Activated naive CD8-positive, alpha-beta T cell (primary cell): Measurements from ENCODE around the gene TBC1D2B.
A peak's percentile ranks its signal among the peaks of the same experiment; 100 is the strongest.
"Not testable (repeated sequence)": the region's sequence is repeated elsewhere in the genome, so short reads cannot be mapped to it uniquely, and the experiment has no call there.

Source experiments
- H3K27ac Mint-ChIP-seq: one replicate; pipeline ENCODE4 v1.8.0; 2021; ENCODE audit warnings: mixed read lengths
- H3K27me3 Mint-ChIP-seq: one replicate; pipeline ENCODE4 v1.8.0; 2021; ENCODE audit warnings: mixed read lengths
- H3K36me3 Mint-ChIP-seq: one replicate; pipeline ENCODE4 v1.8.0; 2021; ENCODE audit warnings: mixed read lengths
- H3K4me1 Mint-ChIP-seq: one replicate; pipeline ENCODE4 v1.8.0; 2021; ENCODE audit warnings: low read depth, mixed read lengths
- H3K4me3 Mint-ChIP-seq: one replicate; pipeline ENCODE4 v1.8.0; 2021; ENCODE audit warnings: mild to moderate bottlenecking, mixed read lengths
- H3K9me3 Mint-ChIP-seq: one replicate; pipeline ENCODE4 v1.8.0; 2021; ENCODE audit warnings: low read depth, mixed read lengths

The TBC1D2B gene

DNA sequence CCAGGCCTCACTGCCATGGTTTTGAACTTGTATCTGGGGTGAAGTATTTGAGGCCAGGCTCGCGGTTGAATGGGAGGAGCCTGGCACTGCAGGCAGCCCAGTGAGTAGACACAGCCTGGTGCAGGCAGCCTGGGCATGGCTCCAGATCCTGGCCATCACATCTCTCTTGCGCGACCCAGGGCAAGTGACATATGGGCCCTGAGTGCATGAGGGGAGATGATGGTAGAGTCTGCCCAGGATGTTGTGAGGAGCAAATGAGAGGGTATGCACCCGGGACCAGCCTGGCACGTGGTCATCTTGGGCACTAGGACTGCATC is 103.5 kb downstream of the TBC1D2B start:
- Mint-ChIP-seq H3K27me3 (no peaks in the 10 kb centered on the region), H3K4me3 (no peak overlapping the region), H3K27ac (no peak overlapping the region), H3K36me3 (no peaks in the 10 kb centered on the region), H3K9me3 (no peaks in the 10 kb centered on the region), H3K4me1 (no peaks in the 10 kb centered on the region)

DNA sequence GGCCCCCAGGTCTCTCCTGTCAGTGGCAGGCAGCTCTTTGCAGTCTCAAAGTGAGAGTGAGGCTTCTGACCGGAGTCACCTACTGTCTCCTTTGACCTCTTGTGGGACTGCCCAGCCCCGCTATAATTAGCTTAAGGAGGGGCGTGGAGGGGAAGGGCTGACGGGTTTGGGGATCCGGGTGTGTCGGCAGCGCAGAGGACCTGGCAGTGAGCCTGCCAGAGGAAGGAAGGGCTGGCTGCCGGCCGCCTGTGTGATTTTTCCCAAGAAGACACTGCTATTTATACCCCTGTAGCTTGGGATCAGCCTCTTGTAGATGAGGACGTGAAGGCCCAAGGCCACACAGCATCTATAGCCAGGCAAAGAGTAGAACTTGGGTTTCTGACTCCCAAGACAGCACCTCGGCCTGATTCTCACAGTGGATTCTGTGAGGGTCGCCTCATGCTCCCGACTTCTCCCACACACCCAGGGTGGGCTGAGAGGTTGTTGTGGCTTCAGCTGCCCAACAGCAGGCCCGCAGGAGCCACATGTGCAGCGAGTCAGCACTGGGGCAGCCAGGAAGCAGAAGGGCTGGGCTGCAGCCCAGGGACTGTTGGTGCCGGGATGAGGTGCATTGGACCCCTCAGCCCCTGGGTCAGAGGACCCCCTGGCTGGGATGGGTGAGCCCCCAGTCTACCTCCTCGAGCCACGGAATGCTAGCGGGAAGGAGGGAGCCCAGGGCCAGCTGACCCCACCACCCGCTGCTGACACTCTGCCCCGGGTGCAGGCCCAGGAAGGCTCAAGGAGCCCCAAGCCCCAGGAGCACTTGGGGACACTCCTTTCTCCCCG is 104.0 kb downstream of the TBC1D2B start:
- H3K4me3 Mint-ChIP-seq, result not testable (repeated sequence)

DNA sequence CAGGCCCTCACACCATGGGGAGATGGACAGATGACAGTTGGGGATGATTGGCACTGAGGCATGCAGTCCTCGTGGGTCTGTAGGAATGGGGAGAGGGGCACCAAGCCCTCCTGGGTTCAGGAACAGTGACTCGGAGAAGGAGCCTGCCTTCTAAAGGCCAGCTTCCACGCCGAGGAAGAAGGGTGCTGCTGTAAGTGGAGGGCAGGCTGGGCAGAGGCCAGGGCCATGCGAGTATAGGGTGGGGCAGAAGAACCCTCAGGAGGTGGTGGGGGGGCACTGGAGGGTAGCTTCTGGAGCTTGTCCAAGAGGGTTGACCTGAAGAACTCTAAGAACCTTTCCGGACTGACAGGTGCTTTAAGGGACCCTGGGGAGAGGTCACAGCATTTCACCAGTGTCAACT is 104.8 kb downstream of the TBC1D2B start:
- H3K4me1 Mint-ChIP-seq, H3K36me3 Mint-ChIP-seq, H3K4me3 Mint-ChIP-seq, H3K9me3 Mint-ChIP-seq, H3K27me3 Mint-ChIP-seq, H3K27ac Mint-ChIP-seq: not testable (repeated sequence)

More for the DNA sequence above, 104.0 kb downstream of the TBC1D2B start:
- H3K9me3 Mint-ChIP-seq, H3K36me3 Mint-ChIP-seq, H3K4me1 Mint-ChIP-seq, H3K27ac Mint-ChIP-seq, H3K27me3 Mint-ChIP-seq: not testable (repeated sequence)

DNA sequence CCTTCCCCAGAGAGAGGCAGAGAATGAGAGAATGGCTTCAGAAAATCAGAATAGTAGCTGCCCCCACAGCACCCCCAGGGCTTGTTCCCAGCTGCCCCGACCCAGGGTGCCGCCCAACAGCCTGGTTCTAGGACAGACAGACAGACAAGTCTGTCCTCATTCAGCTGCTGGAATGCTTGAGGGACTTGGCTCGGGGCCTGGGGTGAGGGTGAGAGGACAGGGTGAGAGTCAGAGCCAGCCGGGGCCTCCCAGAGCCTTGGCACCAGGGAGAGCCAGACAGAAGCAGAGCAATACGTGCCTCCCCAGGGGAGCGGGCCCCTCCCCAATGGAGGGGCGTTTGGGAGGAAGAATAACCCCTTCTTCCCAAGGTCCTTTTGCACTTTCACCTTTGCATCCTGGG is 105.6 kb downstream of the TBC1D2B start:
- H3K27ac Mint-ChIP-seq, H3K9me3 Mint-ChIP-seq, H3K4me3 Mint-ChIP-seq, H3K36me3 Mint-ChIP-seq, H3K4me1 Mint-ChIP-seq, H3K27me3 Mint-ChIP-seq: not testable (repeated sequence)

DNA sequence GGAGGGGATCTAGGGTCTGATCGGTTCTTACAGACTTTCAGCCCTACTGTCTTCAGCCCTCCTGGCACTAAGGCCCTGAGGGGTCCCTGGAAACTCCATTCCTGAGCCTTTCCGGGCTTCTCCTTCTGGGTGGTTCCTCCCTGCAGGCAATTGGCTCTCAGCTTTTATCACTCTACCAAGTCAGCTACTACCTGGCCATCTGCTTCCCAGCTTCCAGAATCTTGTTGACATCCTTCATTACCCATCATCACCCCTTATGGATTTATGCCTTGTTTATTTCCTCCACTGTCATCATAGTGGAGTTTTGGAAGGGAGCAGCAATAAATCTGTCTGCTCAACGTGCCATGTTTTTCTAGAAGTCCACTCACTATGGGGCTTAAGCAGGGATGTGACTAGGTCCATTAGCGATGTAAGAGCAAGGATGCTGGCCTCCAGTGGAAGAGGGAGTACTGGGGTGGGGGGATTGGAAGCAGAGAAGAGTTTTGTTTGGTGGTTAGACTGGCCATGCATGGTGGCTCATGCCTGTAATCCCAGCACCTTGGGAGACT is 106.6 kb downstream of the TBC1D2B start:
- not testable (repeated sequence) for H3K27me3 Mint-ChIP-seq, H3K36me3 Mint-ChIP-seq, H3K9me3 Mint-ChIP-seq, H3K4me3 Mint-ChIP-seq, H3K4me1 Mint-ChIP-seq, H3K27ac Mint-ChIP-seq

DNA sequence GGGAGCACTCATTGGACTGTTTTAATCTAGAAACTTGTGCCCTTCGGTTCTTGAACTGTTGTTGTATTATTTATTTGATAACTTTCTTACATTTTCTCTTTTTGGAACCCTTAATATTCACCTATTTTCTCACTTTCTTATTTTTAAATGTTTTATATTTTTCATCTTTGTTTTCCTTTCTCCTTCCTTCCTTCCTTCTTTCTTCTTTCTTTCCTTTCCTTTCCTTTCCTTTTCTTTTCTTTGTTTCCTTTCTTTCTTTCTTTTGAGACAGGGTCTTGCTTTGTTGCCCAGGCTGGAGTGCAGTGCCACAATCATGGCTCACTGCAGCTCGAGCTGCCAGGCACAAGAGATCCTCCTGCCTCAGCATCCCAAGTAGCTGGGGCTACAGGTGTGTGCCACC is 108.5 kb downstream of the TBC1D2B start:
- Mint-ChIP-seq H3K4me1 (no peaks in the 10 kb centered on the region), H3K9me3 (no peaks in the 10 kb centered on the region), H3K27ac (no peak overlapping the region), H3K27me3 (no peaks in the 10 kb centered on the region), H3K4me3 (no peak overlapping the region), H3K36me3 (no peaks in the 10 kb centered on the region)

DNA sequence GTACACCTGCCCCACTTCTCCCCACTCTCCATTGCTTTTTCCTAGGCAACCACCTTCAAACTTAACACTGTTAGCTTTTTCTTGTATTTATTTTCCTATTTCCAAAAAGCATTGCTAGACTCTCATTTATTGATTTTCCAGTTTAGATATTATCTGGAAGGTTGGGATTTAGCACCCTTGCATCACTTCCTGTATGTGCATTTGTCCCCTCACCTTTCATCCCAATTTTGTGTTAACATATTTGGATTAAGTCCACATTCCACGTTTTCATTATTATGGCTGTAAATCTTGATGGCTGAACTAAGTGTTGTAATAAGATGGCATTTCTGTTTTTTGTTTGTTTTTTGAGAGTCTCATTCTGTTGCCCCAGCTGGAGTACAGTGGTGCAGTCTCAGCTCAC is 109.7 kb downstream of the TBC1D2B start:
- Mint-ChIP-seq H3K4me1 (no peaks in the 10 kb centered on the region), H3K27me3 (no peaks in the 10 kb centered on the region), H3K36me3 (no peaks in the 10 kb centered on the region), H3K27ac (no peak overlapping the region), H3K9me3 (no peaks in the 10 kb centered on the region), H3K4me3 (no peak overlapping the region)

DNA sequence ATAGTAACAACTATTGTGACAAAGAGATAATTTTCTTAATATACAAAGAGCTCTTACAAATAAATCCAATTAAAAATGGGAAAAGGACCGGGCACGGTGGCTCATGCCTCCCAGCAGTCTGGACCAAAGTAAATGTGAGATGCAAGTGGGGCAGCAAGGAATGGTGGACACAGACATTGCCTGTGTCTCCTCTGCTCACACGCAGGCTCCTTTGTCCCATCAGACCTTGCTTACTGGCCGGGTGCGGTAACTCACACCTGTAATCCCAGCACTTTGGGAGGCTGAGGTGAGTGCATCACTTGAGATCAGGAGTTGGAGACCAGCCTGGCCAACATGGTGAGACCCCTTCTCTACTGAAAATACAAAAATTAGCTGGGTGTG is 110.3 kb downstream of the TBC1D2B start:
- H3K4me3 Mint-ChIP-seq, H3K36me3 Mint-ChIP-seq, H3K27ac Mint-ChIP-seq, H3K27me3 Mint-ChIP-seq, H3K4me1 Mint-ChIP-seq, H3K9me3 Mint-ChIP-seq: not testable (repeated sequence)

DNA sequence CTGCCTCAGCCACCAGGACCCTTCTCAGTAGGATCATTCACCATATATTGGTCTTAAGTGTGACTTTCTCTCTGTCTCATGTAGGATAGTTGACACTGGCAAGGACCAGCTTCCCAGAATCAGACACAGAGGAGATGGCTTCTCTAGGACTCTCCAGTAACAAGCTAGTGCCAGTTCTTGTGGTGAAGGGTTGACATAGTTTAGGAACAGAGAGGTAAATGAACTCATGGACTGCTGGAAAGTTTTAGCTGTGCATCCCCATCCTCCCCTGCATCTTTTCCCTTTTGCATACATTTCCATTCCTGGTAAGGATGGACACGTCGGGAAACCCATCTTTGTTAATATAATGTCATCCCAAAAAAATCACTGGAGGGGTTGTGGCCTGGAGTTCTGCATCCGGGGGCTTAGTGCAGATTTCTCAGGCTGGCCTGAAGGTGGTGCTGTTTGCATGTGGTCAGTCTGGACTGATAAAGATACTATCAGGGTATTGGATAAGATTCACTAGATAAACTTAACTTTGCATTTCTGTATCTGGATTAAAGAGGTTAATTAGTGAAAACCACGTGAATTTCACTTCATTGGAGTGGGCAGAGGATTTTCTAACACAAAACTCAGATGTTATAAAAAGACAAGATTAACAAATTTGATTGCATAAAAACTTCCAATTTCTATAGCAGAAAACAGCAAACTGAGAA is 110.8 kb downstream of the TBC1D2B start:
- Mint-ChIP-seq H3K27ac (no peak overlapping the region), H3K27me3 (no peaks in the 10 kb centered on the region), H3K9me3 (no peaks in the 10 kb centered on the region)

DNA sequence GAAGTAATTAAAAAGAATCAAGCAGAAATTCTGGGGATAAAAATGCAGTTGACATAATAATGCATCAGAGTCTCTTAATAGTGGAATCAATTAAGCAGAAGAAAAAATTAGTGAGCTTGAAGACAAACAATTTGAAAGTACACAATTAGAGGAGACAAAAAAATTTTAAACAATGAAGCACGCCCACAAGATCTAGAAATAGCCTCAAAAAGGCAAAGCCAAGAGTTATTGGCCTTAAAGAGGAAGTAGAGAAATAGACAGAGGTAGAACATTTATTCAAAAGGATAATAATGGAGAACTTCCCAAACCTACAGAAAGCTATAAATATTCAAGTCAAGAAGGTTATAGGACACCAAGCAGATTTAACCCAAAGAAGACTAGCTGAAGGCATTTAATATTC is 113.3 kb downstream of the TBC1D2B start:
- Mint-ChIP-seq H3K9me3 (no peaks in the 10 kb centered on the region), H3K4me1 (peaks cover 2% of the 10 kb centered on the region), H3K4me3 (no peak overlapping the region), H3K36me3 (no peaks in the 10 kb centered on the region), H3K27ac (no peak overlapping the region), H3K27me3 (no peaks in the 10 kb centered on the region)

More for the DNA sequence above, 110.8 kb downstream of the TBC1D2B start:
- Mint-ChIP-seq H3K36me3 (no peaks in the 10 kb centered on the region), H3K4me1 (no peaks in the 10 kb centered on the region), H3K4me3 (no peak overlapping the region)

DNA sequence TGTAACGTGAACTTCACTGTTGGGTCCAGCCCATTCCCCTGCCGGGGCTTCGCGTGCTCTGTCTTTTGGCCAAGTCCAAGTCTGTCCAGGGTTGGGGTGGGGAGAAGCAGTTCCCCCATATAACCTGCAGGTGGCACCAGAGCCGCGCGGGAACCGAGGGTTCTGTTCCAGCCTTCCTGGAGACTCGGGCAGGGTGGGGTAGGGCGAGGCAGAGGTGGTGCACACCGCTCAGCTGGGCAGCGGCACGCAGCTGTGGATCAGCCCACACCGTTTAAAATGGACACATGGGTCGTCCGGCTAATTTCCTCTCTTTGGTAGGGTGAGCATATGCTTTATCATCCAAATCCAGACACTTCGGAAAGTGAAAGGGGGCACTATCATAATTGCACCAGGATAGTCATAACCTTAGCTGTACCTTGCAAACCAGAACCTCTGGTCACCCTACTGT is 118.1 kb downstream of the TBC1D2B start:
- Mint-ChIP-seq H3K4me1 (peaks cover 4% of the 10 kb centered on the region), H3K27ac (no peak overlapping the region), H3K4me3 (no peak overlapping the region), H3K9me3 (no peaks in the 10 kb centered on the region), H3K36me3 (no peaks in the 10 kb centered on the region), H3K27me3 (no peaks in the 10 kb centered on the region)

DNA sequence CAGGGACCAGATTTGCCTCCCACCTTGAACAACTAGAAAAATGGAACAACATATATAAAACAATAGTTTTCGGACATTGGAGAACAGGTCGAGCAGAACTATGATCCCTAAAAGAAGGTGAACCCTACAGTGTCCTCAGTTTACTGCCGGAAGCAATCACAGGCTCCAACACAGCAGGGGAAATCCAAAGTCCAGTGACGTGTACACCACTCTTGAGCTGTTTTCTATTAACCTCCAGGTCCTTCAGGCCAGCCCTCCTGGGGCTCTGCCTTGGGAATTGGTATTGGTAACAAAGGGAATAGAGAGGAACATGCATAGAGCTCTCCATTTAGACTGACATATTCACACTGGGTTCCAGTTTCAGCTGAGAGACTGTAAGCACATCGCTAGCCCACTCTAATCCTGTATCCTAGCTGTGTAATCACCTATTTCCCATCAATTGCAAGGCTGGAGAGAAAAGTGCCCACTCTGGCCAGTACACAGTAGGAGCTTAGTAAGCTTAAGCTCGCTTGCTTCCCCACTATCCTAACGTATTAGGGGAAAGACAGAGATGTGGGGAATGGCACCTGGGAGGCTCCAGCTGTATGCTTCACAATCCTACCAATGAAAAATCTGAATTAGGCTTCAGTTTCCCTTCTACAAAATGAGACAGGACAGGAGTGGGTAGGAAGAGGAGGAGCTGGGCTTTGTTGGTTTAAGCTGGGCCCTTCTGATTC is 118.6 kb downstream of the TBC1D2B start:
- not testable (repeated sequence) for H3K9me3 Mint-ChIP-seq, H3K36me3 Mint-ChIP-seq, H3K27me3 Mint-ChIP-seq, H3K27ac Mint-ChIP-seq, H3K4me3 Mint-ChIP-seq
- peaks cover 10% of the 10 kb centered on the region for H3K4me1 Mint-ChIP-seq

DNA sequence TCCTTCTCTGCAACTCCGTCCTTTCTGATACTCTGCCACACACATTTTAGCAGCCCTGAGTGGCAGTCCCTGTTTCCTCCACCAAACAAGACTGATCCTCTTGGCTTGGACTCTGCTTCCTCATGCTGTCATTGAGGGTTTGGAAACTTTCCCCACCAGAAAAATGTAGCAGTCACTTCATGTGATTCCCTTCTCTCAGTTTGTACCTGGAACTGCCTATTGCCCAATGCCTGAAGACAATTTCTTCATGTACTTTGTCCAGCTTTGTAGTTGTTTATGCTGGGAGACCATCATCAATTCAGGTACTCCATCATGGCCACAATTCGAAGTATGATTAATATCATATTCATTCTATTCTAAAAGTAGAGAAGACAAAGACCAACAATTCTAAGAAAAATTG is 119.5 kb downstream of the TBC1D2B start:
- peaks cover 13% of the 10 kb centered on the region for H3K4me1 Mint-ChIP-seq
- not testable (repeated sequence) for H3K27me3 Mint-ChIP-seq, H3K27ac Mint-ChIP-seq, H3K4me3 Mint-ChIP-seq, H3K36me3 Mint-ChIP-seq, H3K9me3 Mint-ChIP-seq

DNA sequence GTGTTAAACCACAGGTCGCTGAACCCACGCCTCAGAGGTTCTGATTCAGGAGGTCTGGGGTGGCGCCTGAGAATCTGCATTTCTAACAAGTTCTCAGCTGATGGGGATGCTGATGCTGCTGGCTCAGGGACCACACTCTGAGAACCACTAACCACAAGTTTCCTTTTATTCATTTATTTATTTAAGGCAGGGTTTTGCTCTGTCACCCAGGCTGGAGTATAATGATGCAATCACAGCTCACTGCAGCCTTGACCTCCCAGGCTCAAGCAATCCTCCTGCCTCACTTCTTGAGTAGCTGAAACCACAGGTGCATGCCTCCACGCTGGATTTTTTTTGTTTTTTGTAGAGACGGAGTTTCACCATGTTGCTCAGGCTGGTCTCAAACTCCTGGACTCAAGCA is 123.6 kb downstream of the TBC1D2B start:
- H3K9me3 Mint-ChIP-seq, H3K27me3 Mint-ChIP-seq, H3K36me3 Mint-ChIP-seq, H3K4me3 Mint-ChIP-seq: not testable (repeated sequence)
- H3K27ac Mint-ChIP-seq, result peak overlapping the region; percentile 28
- peaks cover 11% of the 10 kb centered on the region for H3K4me1 Mint-ChIP-seq

DNA sequence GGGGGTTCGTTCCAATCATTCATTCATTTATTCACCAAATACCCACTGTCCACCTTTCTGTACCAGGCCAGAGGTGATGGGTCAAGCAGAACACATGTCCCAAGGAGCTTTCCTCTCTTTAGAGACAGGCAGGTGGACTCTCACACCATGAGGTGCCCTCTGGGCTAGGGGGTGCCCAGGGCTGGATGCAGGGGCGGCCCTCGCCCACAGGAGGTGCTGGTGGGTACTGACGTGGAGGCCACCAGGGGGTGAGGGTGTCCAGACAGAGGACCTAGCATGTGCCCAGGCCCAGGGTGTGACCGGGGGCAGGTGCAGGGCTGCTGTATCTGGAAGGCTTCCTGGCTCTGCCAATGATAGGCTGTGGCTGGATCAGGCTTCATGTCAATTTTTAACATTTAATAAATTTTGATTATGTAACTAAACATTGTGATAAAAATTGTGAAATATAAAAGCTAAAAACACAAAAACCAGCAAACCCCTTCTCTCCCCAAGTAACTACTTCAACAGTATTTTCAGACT is 124.5 kb downstream of the TBC1D2B start:
- not testable (repeated sequence) for H3K27me3 Mint-ChIP-seq, H3K9me3 Mint-ChIP-seq, H3K27ac Mint-ChIP-seq, H3K4me3 Mint-ChIP-seq, H3K36me3 Mint-ChIP-seq
- H3K4me1 Mint-ChIP-seq, result peaks cover 11% of the 10 kb centered on the region
